IMR-90 (cell line): ENCODE data around the gene NEK6. TPM values are rescaled to one million over a fixed set of nuclear protein-coding genes. Genes with fewer than 3 reads are reported as not detected.

Experiments used
- ATAC-seq: fragments of 200-7000 bp; cut with Tn5 transposase; 2 replicates; pipeline ENCODE4 v1.9.1; 2020; ENCODE audit warnings: low read depth, mild to moderate bottlenecking, moderate library complexity
- BruUV-seq: library from RNA; stranded (reverse); fragments of 400-500 nt; replicated peaks from 2 replicates; lab custom pipeline; 2021; lab: Mats Ljungman, UMichigan
- CTCF ChIA-PET: fragments of 300-600 bp; formaldehyde crosslinking; extraction: SDS; loops from one replicate; lab custom pipeline; 2021; ENCODE audit warnings: antibody characterized with exemption; lab: Yijun Ruan, JAX
- POLR2A ChIA-PET: fragments of 300-600 bp; sonication (Branson Sonifier 250); formaldehyde crosslinking; loops from one replicate; lab custom pipeline; 2022; ENCODE audit warnings: antibody characterized with exemption; ENCODE audit not compliant: unreplicated experiment; lab: Charles Lee
- DNase-seq: peaks from one replicate; pipeline ENCODE4 v3.0.0; 2013
- H2AFZ ChIP-seq: replicated peaks from 2 replicates; pipeline ENCODE3; 2013; ENCODE audit warnings: low read length, mild to moderate bottlenecking; ENCODE audit not compliant: poor library complexity
- H2AK5ac ChIP-seq: 2 replicates; pipeline ENCODE4 v1.6.1; 2013; ENCODE audit warnings: low read depth, low read length, inconsistent platforms
- H2AK9ac ChIP-seq: replicated peaks from 2 replicates; pipeline ENCODE3; 2013; ENCODE audit warnings: mild to moderate bottlenecking, low read depth, low read length, moderate library complexity; ENCODE audit not compliant: poor library complexity
- H2BK120ac ChIP-seq: 2 replicates; pipeline ENCODE4 v1.6.1; 2013; ENCODE audit warnings: low read depth, low read length, inconsistent platforms
- H2BK15ac ChIP-seq: 3 replicates; pipeline ENCODE4 v1.6.1; 2013; ENCODE audit warnings: low read depth, low read length, inconsistent platforms
- H2BK20ac ChIP-seq: 2 replicates; pipeline ENCODE4 v1.6.1; 2013; ENCODE audit warnings: low read depth, mild to moderate bottlenecking, inconsistent platforms, low read length, moderate library complexity
- H2BK5ac ChIP-seq: 2 replicates; pipeline ENCODE4 v1.6.1; 2013; ENCODE audit warnings: mild to moderate bottlenecking, low read depth, low read length, inconsistent platforms; ENCODE audit not compliant: poor library complexity, severe bottlenecking
- H3K14ac ChIP-seq: replicated peaks from 2 replicates; pipeline ENCODE4 v1.6.1; 2013; ENCODE audit warnings: low read depth, low read length, inconsistent platforms
- H3K18ac ChIP-seq: 2 replicates; pipeline ENCODE4 v1.6.1; 2013; ENCODE audit warnings: low read depth, low read length, control low read depth
- H3K23ac ChIP-seq: 2 replicates; pipeline ENCODE4 v1.6.1; 2013; ENCODE audit warnings: low read depth, low read length, inconsistent platforms
- H3K27ac ChIP-seq: 2 replicates; pipeline ENCODE4 v1.5.1; 2013; ENCODE audit warnings: mild to moderate bottlenecking, control low read depth, low read length; ENCODE audit not compliant: insufficient read depth
- H3K27me3 ChIP-seq: 2 replicates; pipeline ENCODE4 v1.6.1; 2013; ENCODE audit warnings: low read length; ENCODE audit not compliant: control insufficient read depth, insufficient read depth
- H3K36me3 ChIP-seq: 2 replicates; pipeline ENCODE4 v1.6.1; 2013; ENCODE audit warnings: low read length, mixed read lengths; ENCODE audit not compliant: control insufficient read depth, insufficient read depth
- H3K4ac ChIP-seq: 2 replicates; pipeline ENCODE4 v1.6.1; 2013; ENCODE audit warnings: low read depth, low read length, inconsistent platforms
- H3K4me1 ChIP-seq: 2 replicates; pipeline ENCODE4 v1.6.1; 2013; ENCODE audit warnings: low read length, mixed read lengths; ENCODE audit not compliant: control insufficient read depth, insufficient read depth
- H3K4me2 ChIP-seq: 2 replicates; pipeline ENCODE4 v1.6.1; 2013; ENCODE audit warnings: low read depth, mild to moderate bottlenecking, control low read depth, low read length, moderate library complexity
- H3K4me3 ChIP-seq: 2 replicates; pipeline ENCODE4 v1.5.1; 2013; ENCODE audit warnings: low read depth, mild to moderate bottlenecking, control low read depth, low read length, moderate library complexity; ENCODE audit not compliant: insufficient read depth
- H3K56ac ChIP-seq: 2 replicates; pipeline ENCODE4 v1.6.1; 2013; ENCODE audit warnings: low read length, inconsistent platforms; ENCODE audit not compliant: insufficient read depth; ENCODE audit errors: extremely low read depth
- H3K79me1 ChIP-seq, 2 experiments: 2 replicates each; pipeline ENCODE4 v1.6.1; 2013; ENCODE audit warnings: low read length in 2 of 2, inconsistent platforms in 1 of 2, low read depth in 1 of 2
- H3K9ac ChIP-seq: 2 replicates; pipeline ENCODE4 v1.6.1; 2013; ENCODE audit warnings: low read depth, low read length, control low read depth
- H3K9me1 ChIP-seq: 2 replicates; pipeline ENCODE4 v1.6.1; 2013; ENCODE audit warnings: low read length, inconsistent platforms; ENCODE audit not compliant: insufficient read depth
- H3K9me3 ChIP-seq: 2 replicates; pipeline ENCODE4 v1.6.1; 2013; ENCODE audit warnings: low read length; ENCODE audit not compliant: control insufficient read depth, insufficient read depth
- H4K20me1 ChIP-seq: 2 replicates; pipeline ENCODE4 v1.6.1; 2013; ENCODE audit warnings: low read length, inconsistent platforms; ENCODE audit not compliant: insufficient read depth
- H4K5ac ChIP-seq: 2 replicates; pipeline ENCODE4 v1.6.1; 2013; ENCODE audit warnings: mild to moderate bottlenecking, low read depth, low read length, control low read depth
- H4K8ac ChIP-seq, 2 experiments: 2 replicates each; pipeline ENCODE4 v1.6.1; 2013; ENCODE audit warnings: low read depth in 2 of 2, low read length in 2 of 2, control low read depth in 1 of 2, inconsistent platforms in 1 of 2
- H4K91ac ChIP-seq: 2 replicates; pipeline ENCODE4 v1.6.1; 2013; ENCODE audit warnings: low read depth, low read length, inconsistent platforms; ENCODE audit not compliant: insufficient read depth
- CEBPB ChIP-seq: IDR thresholded peaks from 2 replicates; pipeline ENCODE4 v1.6.1; 2012; ENCODE audit warnings: low read depth, low read length, improper control_type of control experiment
- CHD1 ChIP-seq: IDR thresholded peaks from 2 replicates; pipeline ENCODE4 v1.6.1; 2012; ENCODE audit warnings: low read depth, low read length, improper control_type of control experiment
- CTCF ChIP-seq: conservative IDR thresholded peaks from 2 replicates; pipeline ENCODE4 v1.5.1; 2012; ENCODE audit warnings: mild to moderate bottlenecking, low read depth, low read length, improper control_type of control experiment
- ELK1 ChIP-seq: fragments of 150-350 bp; IDR thresholded peaks from 2 replicates; pipeline ENCODE4 v1.6.1; 2016; ENCODE audit warnings: low read depth, mild to moderate bottlenecking, low read length, moderate library complexity, borderline replicate concordance
- FOS ChIP-seq: fragments of 150-350 bp; IDR thresholded peaks from 2 replicates; pipeline ENCODE4 v1.6.1; 2016; ENCODE audit warnings: low read depth, low read length
- MAFK ChIP-seq: IDR thresholded peaks from 2 replicates; pipeline ENCODE4 v1.6.1; 2012; ENCODE audit warnings: low read depth, low read length, improper control_type of control experiment
- MXI1 ChIP-seq: IDR thresholded peaks from 2 replicates; pipeline ENCODE4 v1.6.1; 2012; ENCODE audit warnings: low read depth, mild to moderate bottlenecking, low read length, moderate library complexity, borderline replicate concordance
- NFE2L2 ChIP-seq: fragments of 150-350 bp; IDR thresholded peaks from 2 replicates; pipeline ENCODE4 v1.6.1; 2016; ENCODE audit warnings: low read depth, mild to moderate bottlenecking, low read length
- POLR2A ChIP-seq: IDR thresholded peaks from 2 replicates; pipeline ENCODE4 v1.6.1; 2012; ENCODE audit warnings: mild to moderate bottlenecking, low read depth, low read length
- RAD21 ChIP-seq: IDR thresholded peaks from 2 replicates; pipeline ENCODE4 v1.6.1; 2012; ENCODE audit warnings: low read length, improper control_type of control experiment
- RCOR1 ChIP-seq: IDR thresholded peaks from 2 replicates; pipeline ENCODE4 v1.6.1; 2012; ENCODE audit warnings: mild to moderate bottlenecking, low read length, improper control_type of control experiment; ENCODE audit not compliant: insufficient replicate concordance
- USF2 ChIP-seq: fragments of 150-350 bp; IDR thresholded peaks from 2 replicates; pipeline ENCODE4 v1.6.1; 2017; ENCODE audit warnings: mild to moderate bottlenecking, antibody characterized with exemption, low read length, low read depth
- WGBS, 2 experiments: methylation state at CpG; one replicate each; pipeline versions ENCODE4 v1.1.5 to v1.1.7; 2013; ENCODE audit warnings: missing lambda C conversion rate in 2 of 2; ENCODE audit not compliant: insufficient read length in 1 of 2; ENCODE audit errors: extremely low coverage in 2 of 2; 5-methylcytosine and 5-hydroxymethylcytosine counted together
- dilution Hi-C: fragments of 300-500 bp; cut with HindIII; formaldehyde crosslinking; loops from one replicate; pipeline ENCODE4 v1.14.3; 2018; ENCODE audit warnings: low sequenced_read_pairs; ENCODE audit not compliant: unreplicated experiment
- in situ Hi-C: fragments of 300-500 bp; cut with MboI; formaldehyde crosslinking; loops from 3 replicates; pipeline ENCODE4 v1.14.3; 2019; ENCODE audit warnings: low sequenced_read_pairs, inconsistent platforms, mixed read lengths
- intact Hi-C: fragments of 100-400 bp; cut with micrococcal nuclease; formaldehyde crosslinking; loops from 2 replicates; pipeline ENCODE4 v1.10.0; 2022
- polyA plus RNA-seq, 3 experiments: library from polyadenylated mRNA; depleted of rRNA; stranded (reverse); fragments of >200 nt; gene quantifications; 2 replicates each; pipeline ENCODE4 v1.2.3, GENCODE V29; 2012; ENCODE audit warnings: low replicate concordance in 1 of 3
- total RNA-seq: library from RNA; depleted of rRNA; stranded (reverse); fragments of >200 nt; gene quantifications from 2 replicates; pipeline ENCODE4 v1.2.3, GENCODE V29; 2012

The NEK6 gene
- total and polyA plus RNA-seq, 2 of the 4 experiments (the other 2 are of a cell fraction), result 79.9 to 112 TPM

GRCh38 chr9:124355039-124355940 lies 97.5 kb downstream of the NEK6 start:
- H4K8ac ChIP-seq, result no peak overlapping the region
- H3K4ac ChIP-seq, result no peak overlapping the region
- no peak overlapping the region for H3K4me3 ChIP-seq
- H3K27me3 ChIP-seq, result no peaks in the 10 kb centered on the region
- H3K18ac ChIP-seq, result no peak overlapping the region
- peaks cover 67% of the 10 kb centered on the region for H3K36me3 ChIP-seq
- H2AFZ ChIP-seq, result peak overlapping the region; percentile 6
- CTCF ChIA-PET, result no interaction called here
- dilution Hi-C loops, result no loop called here
- H3K27ac ChIP-seq, result no peak overlapping the region
- ATAC-seq (no peak), DNase-seq (no peak)
- H3K14ac ChIP-seq, result no peak overlapping the region
- H3K4me1 ChIP-seq, result peaks cover 14% of the 10 kb centered on the region
- no peak overlapping the region for H4K5ac ChIP-seq
- peak overlapping the region; percentile 33 for H2AK9ac ChIP-seq
- peaks cover 83% of the 10 kb centered on the region for H4K20me1 ChIP-seq
- H2AK5ac ChIP-seq, result no peak overlapping the region; the same call in 1 of the 2 replicates
- no peak overlapping the region for H2BK15ac ChIP-seq
- no peak for TF ChIP-seq MAFK
- no peak for TF ChIP-seq CHD1
- no peak for TF ChIP-seq NFE2L2
- no peak for TF ChIP-seq ELK1
- TF ChIP-seq CTCF, result no peak
- no peak for TF ChIP-seq RAD21
- no peak for TF ChIP-seq FOS
- no peak for TF ChIP-seq MXI1
- TF ChIP-seq CEBPB, result no peak
- no peak for TF ChIP-seq RCOR1
- TF ChIP-seq POLR2A, result no peak
- TF ChIP-seq USF2, result no peak
- H2BK120ac ChIP-seq, result no peak overlapping the region
- intact Hi-C loops, result no loop called here
- BruUV-seq, result no TSS peak
- in situ Hi-C loops, result no loop called here
- H3K79me1 ChIP-seq, result peaks cover 35 to 92% of the 10 kb centered on the region in 2 experiments
- 90% methylated on average over 7 of the region's 21 CpGs; no CpG with 5 or more reads in 1 of the 2 experiments for WGBS, 2 experiments
- no peak overlapping the region for H3K9ac ChIP-seq
- H3K56ac ChIP-seq, result no peak overlapping the region
- POLR2A ChIA-PET, result no interaction called here
- H3K9me3 ChIP-seq, result no peaks in the 10 kb centered on the region
- no peak overlapping the region for H2BK5ac ChIP-seq
- no peak overlapping the region for H3K4me2 ChIP-seq
- H3K23ac ChIP-seq, result no peak overlapping the region
- no peak overlapping the region for H4K91ac ChIP-seq
- peaks cover 42% of the 10 kb centered on the region for H3K9me1 ChIP-seq
- no peak overlapping the region for H2BK20ac ChIP-seq
